B cell (primary cell): ENCODE data around the gene ING5. TPM values are rescaled to one million over a fixed set of nuclear protein-coding genes. Genes with fewer than 3 reads are reported as not detected.

Source experiments
- ATAC-seq: fragments of 200-7000 bp; cut with Tn5 transposase; one replicate; pipeline ENCODE4 v1.10.0; 2021; ENCODE audit warnings: low read depth, mild to moderate bottlenecking, moderate number of reproducible peaks, moderate library complexity
- CTCF ChIA-PET: fragments of 350-600 bp; sonication (Branson Sonifier 250); formaldehyde crosslinking; loops from one replicate; lab custom pipeline; 2021; ENCODE audit warnings: antibody characterized with exemption, inconsistent platforms; lab: Charles Lee
- POLR2A ChIA-PET: fragments of 350-600 bp; sonication (Branson Sonifier 250); formaldehyde crosslinking; loops from one replicate; lab custom pipeline; 2021; ENCODE audit warnings: antibody characterized with exemption; lab: Charles Lee
- DNase-seq: peaks from one replicate; pipeline ENCODE4 v3.0.0; 2013
- H2AFZ ChIP-seq: 2 replicates; pipeline ENCODE4 v1.6.1; 2012; ENCODE audit warnings: mild to moderate bottlenecking, low read depth, low read length; ENCODE audit not compliant: insufficient read depth, poor library complexity, severe bottlenecking
- H3K27ac ChIP-seq, 2 donors: 1 replicate in 1 of 2; 2 replicates in 1 of 2; pipeline ENCODE4 v1.5.1; 2012 to 2013; ENCODE audit warnings: low read length in 2 of 2, mild to moderate bottlenecking in 2 of 2, moderate library complexity in 1 of 2
- H3K27me3 ChIP-seq, 4 experiments: fragments of 200-600 bp in 1 of 4; sonication (generic) in 1 of 4; replicated peaks in 1 of 4; 1 replicate in 2 of 4; 2 replicates in 2 of 4; pipeline versions ENCODE4 v1.6.1 to v1.7.0; 2013 to 2016; ENCODE audit warnings: low read length in 3 of 4, mild to moderate bottlenecking in 2 of 4, mixed read lengths in 1 of 4, moderate library complexity in 1 of 4; ENCODE audit not compliant: insufficient read depth in 4 of 4, control insufficient read depth in 3 of 4; ENCODE audit errors: control extremely low read depth in 1 of 4
- H3K36me3 ChIP-seq, 2 experiments: replicated peaks in 1 of 2; 1 replicate in 1 of 2; 2 replicates in 1 of 2; pipeline versions ENCODE4 v1.6.1 to v1.7.1; 2013; ENCODE audit warnings: low read length in 1 of 2; ENCODE audit not compliant: insufficient read depth in 2 of 2, control insufficient read depth in 1 of 2; ENCODE audit errors: control extremely low read depth in 1 of 2, extremely low read depth in 1 of 2
- H3K4me1 ChIP-seq, 2 donors: fragments of 200-600 bp in 1 of 2; sonication (generic) in 1 of 2; 1 replicate in 1 of 2; 2 replicates in 1 of 2; pipeline versions ENCODE4 v1.5.1 to v1.6.1; 2013 to 2017; ENCODE audit warnings: low read length in 2 of 2; ENCODE audit not compliant: control insufficient read depth in 2 of 2, insufficient read depth in 2 of 2
- H3K4me2 ChIP-seq: replicated peaks from 2 replicates; pipeline ENCODE3; 2012; ENCODE audit warnings: mild to moderate bottlenecking, low read depth, low read length; ENCODE audit not compliant: poor library complexity, severe bottlenecking
- H3K4me3 ChIP-seq, 5 experiments: fragments of 200-600 bp in 1 of 5; sonication (generic) in 1 of 5; 1 replicate in 3 of 5; 2 replicates in 2 of 5; pipeline versions ENCODE4 v1.5.1 to v1.7.0; 2011 to 2016; ENCODE audit warnings: low read length in 4 of 5, mild to moderate bottlenecking in 4 of 5, low read depth in 2 of 5, control low read depth in 1 of 5, moderate library complexity in 1 of 5; ENCODE audit not compliant: insufficient read depth in 1 of 5; ENCODE audit errors: control extremely low read depth in 1 of 5, extremely low read depth in 1 of 5
- H3K79me2 ChIP-seq: fragments of 200-600 bp; sonication (generic); one replicate; pipeline ENCODE4 v1.6.0; 2016; ENCODE audit warnings: low read length; ENCODE audit not compliant: control insufficient read depth, insufficient read depth
- H3K9ac ChIP-seq: fragments of 200-600 bp; sonication (generic); 2 replicates; pipeline ENCODE4 v1.6.1; 2017; ENCODE audit warnings: mild to moderate bottlenecking, low read length, moderate library complexity
- H3K9me3 ChIP-seq, 3 donors: one replicate each; pipeline versions ENCODE4 v1.6.1 to v1.7.1; 2013; ENCODE audit warnings: low read length in 2 of 3; ENCODE audit not compliant: control insufficient read depth in 2 of 3, insufficient read depth in 1 of 3; ENCODE audit errors: control extremely low read depth in 1 of 3
- H4K20me1 ChIP-seq: 2 replicates; pipeline ENCODE4 v1.6.0; 2012; ENCODE audit warnings: mild to moderate bottlenecking, low read length; ENCODE audit not compliant: insufficient read depth, control insufficient read depth, poor library complexity, severe bottlenecking
- H3K27ac Mint-ChIP-seq: one replicate; pipeline ENCODE4 v1.8.0; 2021; ENCODE audit warnings: mixed read lengths
- H3K27me3 Mint-ChIP-seq: one replicate; pipeline ENCODE4 v1.8.0; 2021; ENCODE audit warnings: mixed read lengths
- H3K4me1 Mint-ChIP-seq: one replicate; pipeline ENCODE4 v1.8.0; 2021; ENCODE audit warnings: mixed read lengths
- H3K4me3 Mint-ChIP-seq: one replicate; pipeline ENCODE4 v1.8.0; 2021; ENCODE audit warnings: mixed read lengths
- H3K9me3 Mint-ChIP-seq: one replicate; pipeline ENCODE4 v1.8.0; 2022; ENCODE audit warnings: mixed read lengths; ENCODE audit not compliant: insufficient read depth
- CTCF ChIP-seq: fragments of 200-600 bp; IDR thresholded peaks from one replicate; pipeline ENCODE4 v1.8.0; 2022; ENCODE audit warnings: antibody characterized with exemption, mild to moderate bottlenecking
- EZH2 ChIP-seq: IDR thresholded peaks from 2 replicates; pipeline ENCODE4 v1.6.1; 2012; ENCODE audit warnings: borderline replicate concordance, low read depth, mild to moderate bottlenecking, moderate library complexity, low read length; ENCODE audit not compliant: insufficient read depth, poor library complexity, severe bottlenecking
- WGBS: methylation state at CpG from one replicate; pipeline ENCODE4 v1.1.5; 2013; ENCODE audit warnings: missing lambda C conversion rate; ENCODE audit not compliant: insufficient coverage; 5-methylcytosine and 5-hydroxymethylcytosine counted together
- intact Hi-C: fragments of 100-400 bp; cut with micrococcal nuclease; formaldehyde crosslinking; loops from one replicate; pipeline ENCODE4 v1.10.0; 2022
- polyA plus RNA-seq: library from polyadenylated mRNA; depleted of rRNA; stranded (reverse); fragments of >200 nt; gene quantifications from 2 replicates; pipeline ENCODE4 v1.2.3, GENCODE V29; 2012
- total RNA-seq, 2 donors: library from RNA; stranded (reverse); fragments of 120-200 nt in 1 of 2; gene quantifications; 1 replicate in 1 of 2; 2 replicates in 1 of 2; pipeline versions ENCODE4 v1.2.3 to v1.2.4, GENCODE V29; 2013 to 2022

Gene ING5
- total and polyA plus RNA-seq, 2 donors (not counting 1 experiment from before 2014, with no cell fraction given), result 70.7 to 82.9 TPM

- H3K9me3 Mint-ChIP-seq, result no peaks in the 10 kb centered on the region
- WGBS, result 100% methylated on average over 1 of the region's 3 CpGs
- peaks cover 4 to 30% of the 10 kb centered on the region in 2 donors for H3K4me1 ChIP-seq
- no peak overlapping the region for H3K27ac Mint-ChIP-seq
- no peak overlapping the region for H3K4me3 ChIP-seq
- intact Hi-C loops, result no loop called here
- ATAC-seq (no peak), DNase-seq (no peak)
- no peaks in the 10 kb centered on the region for H3K36me3 ChIP-seq
- H3K79me2 ChIP-seq, result peaks cover 12% of the 10 kb centered on the region
- TF ChIP-seq EZH2 (no peak), CTCF (no peak)
- no peak overlapping the region for H2AFZ ChIP-seq
- H3K27me3 Mint-ChIP-seq, result no peaks in the 10 kb centered on the region
- CTCF ChIA-PET, result interaction anchor here (0.6 kb wide), 1 partner anchor 43 kb away, joined by 4 read pairs; no protein-coding TSS in a partner anchor
- peak overlapping the region; percentile 92 for H3K4me3 Mint-ChIP-seq
- no peaks in the 10 kb centered on the region for H3K27me3 ChIP-seq
- no peak overlapping the region for H3K27ac ChIP-seq
- no peak overlapping the region for H3K9ac ChIP-seq
- H3K4me2 ChIP-seq, result no peak overlapping the region
- H4K20me1 ChIP-seq, result no peaks in the 10 kb centered on the region
- peaks cover 0 to 5% (median 0%) of the 10 kb centered on the region in 3 donors for H3K9me3 ChIP-seq
- POLR2A ChIA-PET, result no interaction called here
- peaks cover 31% of the 10 kb centered on the region for H3K4me1 Mint-ChIP-seq
Measured at GRCh38 chr2:241736111-241736510, 34.3 kb downstream of the ING5 start.

DNA sequence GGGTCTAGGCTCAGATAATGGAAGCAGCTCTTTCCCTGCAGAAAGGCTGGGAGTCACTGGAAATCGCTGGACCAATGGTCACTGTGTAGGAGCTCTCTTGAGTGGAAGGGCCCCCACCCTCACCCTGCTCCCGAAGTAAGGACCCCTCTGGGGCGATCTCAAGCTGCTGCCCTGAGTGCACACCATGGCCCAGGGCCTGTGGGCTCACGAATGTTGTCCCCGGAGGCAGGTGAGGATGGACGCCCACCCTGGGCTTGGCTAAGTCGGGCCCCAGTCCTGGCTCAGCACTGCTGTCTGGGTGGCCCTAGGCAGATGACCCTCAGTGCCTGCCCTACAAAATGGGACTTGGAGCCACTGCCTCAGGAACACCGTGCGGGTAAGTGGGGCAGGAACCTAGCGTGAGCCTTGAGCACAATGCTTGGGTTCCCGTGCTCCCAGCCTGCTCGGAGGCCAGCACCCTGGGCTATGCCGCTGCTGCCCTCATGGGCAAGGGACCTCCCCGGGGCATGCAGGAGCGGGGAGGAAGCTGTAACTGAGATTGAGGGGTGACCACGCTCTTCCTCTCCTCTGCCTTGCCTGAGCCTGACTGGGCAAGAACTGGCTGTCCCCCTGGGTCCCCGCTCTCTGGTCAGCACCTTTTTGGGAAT lies 36.3 kb downstream of the ING5 start:
- WGBS, result 96% methylated on average over 17 of the region's 17 CpGs
- ChIA-PET CTCF (no interaction called here), POLR2A (no interaction called here)
- H3K36me3 ChIP-seq, result no peaks in the 10 kb centered on the region
- peaks cover 12% of the 10 kb centered on the region for H3K79me2 ChIP-seq
- H3K4me1 Mint-ChIP-seq, result peaks cover 17% of the 10 kb centered on the region
- H4K20me1 ChIP-seq, result no peaks in the 10 kb centered on the region
- no peak overlapping the region for H3K27ac Mint-ChIP-seq
- no peaks in the 10 kb centered on the region for H3K27me3 ChIP-seq
- H3K4me3 Mint-ChIP-seq, result no peak overlapping the region
- no peak overlapping the region for H3K9ac ChIP-seq
- no peak overlapping the region for H3K27ac ChIP-seq
- ATAC-seq (no peak), DNase-seq (no peak)
- H3K27me3 Mint-ChIP-seq, result no peaks in the 10 kb centered on the region
- H3K9me3 Mint-ChIP-seq, result no peaks in the 10 kb centered on the region
- peaks cover 0 to 16% (median 0%) of the 10 kb centered on the region in 3 donors for H3K9me3 ChIP-seq
- TF ChIP-seq CTCF, result no peak
- no peak for TF ChIP-seq EZH2
- H3K4me2 ChIP-seq, result no peak overlapping the region
- intact Hi-C loops, result no loop called here
- peaks cover 4 to 19% of the 10 kb centered on the region in 2 donors for H3K4me1 ChIP-seq
- H2AFZ ChIP-seq, result no peak overlapping the region
- no peak overlapping the region for H3K4me3 ChIP-seq
